HCT116 (cell line): ENCODE results near the gene NKTR. TPM values are rescaled to one million over a fixed set of nuclear protein-coding genes. Genes with fewer than 3 reads are reported as not detected.

Experiments
- ATAC-seq: fragments of 200-7000 bp; cut with Tn5 transposase; 2 replicates; pipeline ENCODE4 v1.9.1; 2020; ENCODE audit warnings: mild to moderate bottlenecking, moderate library complexity
- BruUV-seq: library from RNA; stranded (reverse); fragments of 400-500 nt; replicated peaks from 2 replicates; lab custom pipeline; 2021; lab: Mats Ljungman, UMichigan
- CTCF ChIA-PET: fragments of 300-600 bp; sonication (Branson Sonifier 250); formaldehyde crosslinking; loops from one replicate; lab custom pipeline; 2021; ENCODE audit warnings: antibody characterized with exemption; lab: Charles Lee
- POLR2A ChIA-PET: fragments of 300-600, 350-600 bp; sonication (Branson Sonifier 250); formaldehyde crosslinking; loops from one replicate; lab custom pipeline; 2021; ENCODE audit warnings: antibody characterized with exemption; lab: Charles Lee
- RAD21 ChIA-PET, 2 experiments: fragments of 300-600 bp; sonication (Branson Sonifier 250); formaldehyde crosslinking; loops; one replicate each; lab custom pipeline; 2023; ENCODE audit warnings: low total read pairs in 2 of 2; ENCODE audit not compliant: uncharacterized antibody in 2 of 2, unreplicated experiment in 2 of 2, low non-redundant PET in 1 of 2; lab: Charles Lee
- DNase-seq: peaks from one replicate; pipeline ENCODE4 v3.0.0-alpha.2; 2010; ENCODE audit warnings: low read depth, low spot score
- H2AFZ ChIP-seq: fragments of 200-600 bp; shearing (Covaris generic), sonication (generic); 2 replicates; pipeline ENCODE4 v1.6.1; 2017; ENCODE audit warnings: low read depth, mixed run types, mixed read lengths, antibody characterized with exemption, low read length; ENCODE audit not compliant: poor library complexity, severe bottlenecking
- H3K27ac ChIP-seq: 2 replicates; pipeline ENCODE4 v1.5.1; 2012; ENCODE audit warnings: low read depth, low read length
- H3K27me3 ChIP-seq: fragments of 200-600 bp; sonication (generic); 2 replicates; pipeline ENCODE4 v1.6.1; 2016; ENCODE audit warnings: mixed run types, low read length, mixed read lengths; ENCODE audit not compliant: insufficient read depth
- H3K36me3 ChIP-seq, 2 experiments: fragments of 200-500 bp in 1 of 2; fragments of 200-600 bp in 1 of 2; sonication (Bioruptor generic) in 1 of 2; sonication (generic) in 1 of 2; 2 replicates each; pipeline versions ENCODE4 v1.5.1 to v1.6.1; 2014 to 2016; ENCODE audit warnings: low read length in 2 of 2, inconsistent platforms in 1 of 2, mixed read lengths in 1 of 2, mixed run types in 1 of 2; ENCODE audit not compliant: insufficient read depth in 2 of 2, control insufficient read depth in 1 of 2
- H3K4me1 ChIP-seq, 2 experiments: fragments of 200-600 bp in 1 of 2; sonication (generic) in 1 of 2; 2 replicates each; pipeline versions ENCODE4 v1.5.1 to v1.6.1; 2012 to 2017; ENCODE audit warnings: low read length in 2 of 2, inconsistent platforms in 1 of 2, mild to moderate bottlenecking in 1 of 2, mixed read lengths in 1 of 2, mixed run types in 1 of 2, moderate library complexity in 1 of 2; ENCODE audit not compliant: insufficient read depth in 2 of 2, control insufficient read depth in 1 of 2
- H3K4me2 ChIP-seq: fragments of 200-600 bp; sonication (generic); 2 replicates; pipeline ENCODE4 v1.6.1; 2017; ENCODE audit warnings: mixed run types, low read length, mixed read lengths
- H3K4me3 ChIP-seq, 2 experiments: fragments of 200-600 bp in 1 of 2; sonication (generic) in 1 of 2; replicated peaks in 1 of 2; 2 replicates each; pipeline ENCODE4 v1.5.1; 2011 to 2016; ENCODE audit warnings: low read length in 2 of 2, control low read depth in 1 of 2, low read depth in 1 of 2, mild to moderate bottlenecking in 1 of 2, mixed read lengths in 1 of 2, mixed run types in 1 of 2
- H3K79me2 ChIP-seq: fragments of 200-600 bp; sonication (generic); 2 replicates; pipeline ENCODE4 v1.6.1; 2017; ENCODE audit warnings: mild to moderate bottlenecking, mixed run types, low read length, moderate library complexity, mixed read lengths; ENCODE audit not compliant: insufficient read depth
- H3K9ac ChIP-seq: fragments of 200-600 bp; sonication (generic); 2 replicates; pipeline ENCODE4 v1.6.1; 2016; ENCODE audit warnings: low read length, mixed read lengths
- H3K9me2 ChIP-seq: fragments of 200-600 bp; sonication (generic), shearing (Covaris generic); 2 replicates; pipeline ENCODE4 v1.6.1; 2017; ENCODE audit warnings: mixed run types, mild to moderate bottlenecking, moderate library complexity; ENCODE audit not compliant: insufficient read depth
- H3K9me3 ChIP-seq, 2 experiments: fragments of 200-500 bp in 1 of 2; fragments of 200-600 bp in 1 of 2; sonication (Bioruptor generic) in 1 of 2; sonication (generic) in 1 of 2; 2 replicates each; pipeline ENCODE4 v1.6.1; 2014 to 2017; ENCODE audit warnings: low read length in 2 of 2, mixed read lengths in 2 of 2, inconsistent platforms in 1 of 2, low read depth in 1 of 2, mild to moderate bottlenecking in 1 of 2, mixed run types in 1 of 2, moderate library complexity in 1 of 2; ENCODE audit not compliant: control insufficient read depth in 1 of 2, insufficient read depth in 1 of 2
- H4K20me1 ChIP-seq: fragments of 200-600 bp; sonication (generic), shearing (Covaris generic); 2 replicates; pipeline ENCODE4 v1.6.1; 2017; ENCODE audit warnings: mixed run types, mild to moderate bottlenecking, moderate library complexity; ENCODE audit not compliant: insufficient read depth
- CBX3 ChIP-seq: IDR thresholded peaks from 2 replicates; pipeline ENCODE4 v1.6.1; 2012; ENCODE audit warnings: low read depth
- EZH2phosphoT487 ChIP-seq: fragments of 200-600 bp; IDR thresholded peaks from 2 replicates; pipeline ENCODE4 v1.6.1; 2018; ENCODE audit warnings: antibody characterized with exemption, borderline replicate concordance
- POLR2A ChIP-seq: IDR thresholded peaks from 2 replicates; pipeline ENCODE4 v1.7.0; 2011; ENCODE audit warnings: borderline replicate concordance; ENCODE audit not compliant: insufficient read depth, insufficient read length; ENCODE audit errors: extremely low read depth
- TCF7L2 ChIP-seq: IDR thresholded peaks from 2 replicates; pipeline ENCODE4 v1.7.0; 2011; ENCODE audit warnings: borderline replicate concordance, inconsistent platforms; ENCODE audit not compliant: insufficient read depth, insufficient read length; ENCODE audit errors: extremely low read depth
- YY1 ChIP-seq: IDR thresholded peaks from 2 replicates; pipeline ENCODE4 v1.6.1; 2011; ENCODE audit warnings: low read length, low read depth, moderate library complexity, mild to moderate bottlenecking; ENCODE audit not compliant: insufficient replicate concordance; ENCODE audit errors: extremely low read depth
- intact Hi-C: fragments of 100-400 bp; cut with micrococcal nuclease; formaldehyde crosslinking; loops from 2 replicates; pipeline ENCODE4 v1.10.0; 2022
- total RNA-seq: library from RNA; stranded (reverse); gene quantifications from one replicate; pipeline ENCODE4 v1.2.1, GENCODE V29; 2021; ENCODE audit not compliant: unreplicated experiment
- TF ChIP-seq, protein P1 (sequence below), 3 experiments: fragments of 200-600 bp in 1 of 3; sonication (generic) in 1 of 3; IDR thresholded peaks in 2 of 3; conservative IDR thresholded peaks in 1 of 3; 2 replicates each; pipeline ENCODE4 v1.5.1; 2012 to 2017; ENCODE audit warnings: low read depth in 2 of 3, low read length in 2 of 3, antibody characterized with exemption in 1 of 3, borderline replicate concordance in 1 of 3, control low read depth in 1 of 3, mild to moderate bottlenecking in 1 of 3, mixed read lengths in 1 of 3, mixed run types in 1 of 3, moderate library complexity in 1 of 3; ENCODE audit not compliant: insufficient read depth in 1 of 3
- TF ChIP-seq, protein P2 (sequence below): IDR thresholded peaks from 2 replicates; pipeline ENCODE4 v1.6.1; 2012; ENCODE audit warnings: low read depth
- TF ChIP-seq, protein P3 (sequence below): IDR thresholded peaks from 2 replicates; pipeline ENCODE4 v1.6.1; 2012
- TF ChIP-seq, protein P4 (sequence below): IDR thresholded peaks from 2 replicates; pipeline ENCODE4 v1.6.1; 2012

NKTR gene
- total RNA-seq, 1 experiment from 2014 or later: 59.7 TPM

DNA sequence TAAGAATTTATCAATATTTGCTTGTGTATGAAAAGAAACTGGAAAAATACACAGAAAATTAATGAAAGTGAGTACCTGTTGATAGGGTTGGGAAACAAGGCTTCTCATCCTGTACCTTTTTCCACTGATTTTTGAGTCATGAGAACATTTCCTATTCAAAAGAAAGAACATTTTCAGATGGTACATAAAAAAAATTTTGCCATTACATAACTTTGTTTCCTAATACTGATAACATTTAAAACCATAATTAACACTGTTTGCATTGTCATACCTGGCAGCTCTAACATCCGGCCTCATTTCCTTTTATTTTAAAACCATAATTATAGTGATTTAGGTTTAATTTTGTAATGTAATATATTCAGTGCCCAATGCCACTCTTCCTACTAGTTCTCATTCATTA, 11.7 kb downstream of the NKTR start (continued):
- TF ChIP-seq, protein P1, sequence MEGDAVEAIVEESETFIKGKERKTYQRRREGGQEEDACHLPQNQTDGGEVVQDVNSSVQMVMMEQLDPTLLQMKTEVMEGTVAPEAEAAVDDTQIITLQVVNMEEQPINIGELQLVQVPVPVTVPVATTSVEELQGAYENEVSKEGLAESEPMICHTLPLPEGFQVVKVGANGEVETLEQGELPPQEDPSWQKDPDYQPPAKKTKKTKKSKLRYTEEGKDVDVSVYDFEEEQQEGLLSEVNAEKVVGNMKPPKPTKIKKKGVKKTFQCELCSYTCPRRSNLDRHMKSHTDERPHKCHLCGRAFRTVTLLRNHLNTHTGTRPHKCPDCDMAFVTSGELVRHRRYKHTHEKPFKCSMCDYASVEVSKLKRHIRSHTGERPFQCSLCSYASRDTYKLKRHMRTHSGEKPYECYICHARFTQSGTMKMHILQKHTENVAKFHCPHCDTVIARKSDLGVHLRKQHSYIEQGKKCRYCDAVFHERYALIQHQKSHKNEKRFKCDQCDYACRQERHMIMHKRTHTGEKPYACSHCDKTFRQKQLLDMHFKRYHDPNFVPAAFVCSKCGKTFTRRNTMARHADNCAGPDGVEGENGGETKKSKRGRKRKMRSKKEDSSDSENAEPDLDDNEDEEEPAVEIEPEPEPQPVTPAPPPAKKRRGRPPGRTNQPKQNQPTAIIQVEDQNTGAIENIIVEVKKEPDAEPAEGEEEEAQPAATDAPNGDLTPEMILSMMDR (IDR thresholded peaks at IDR 0.05 in 2 of 3, conservative IDR thresholded peaks at IDR 0.05 in 1 of 3; ENCODE audit: borderline replicate concordance in 1 of 3, insufficient read depth in 1 of 3, low read depth in 2 of 3, low read length in 2 of 3): no peak
- TF ChIP-seq YY1 (no peak), TCF7L2 (no peak), EZH2phosphoT487 (no peak), POLR2A (no peak)

DNA sequence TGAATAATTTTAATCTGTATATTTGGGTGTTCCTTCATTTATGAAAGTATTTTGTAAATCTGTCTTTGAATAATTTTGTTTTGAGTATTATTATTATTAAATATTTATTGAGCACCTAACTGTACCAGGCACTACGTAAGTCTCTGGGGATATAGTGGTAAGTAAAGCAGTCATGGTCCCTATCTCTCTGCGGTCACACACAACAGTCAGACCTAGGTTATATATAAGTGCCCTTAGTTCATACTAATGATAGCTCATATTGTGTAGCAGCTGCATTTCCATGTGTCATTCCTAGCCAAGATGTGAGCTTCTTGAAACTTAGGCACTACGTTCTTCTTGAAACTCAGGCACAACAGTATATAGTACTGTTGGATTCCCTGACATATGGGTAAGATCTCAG, 12.4 kb downstream of the NKTR start:
- Histone ChIP-seq H3K4me2 (no peak overlapping the region), H3K79me2 (peaks cover 97% of the 10 kb centered on the region), H2AFZ (no peak overlapping the region), H3K36me3 (peaks cover 3% of the 10 kb centered on the region in 2 experiments; a peak in 1 of 4 replicates), H3K4me1 (no peaks in the 10 kb centered on the region; a peak in 1 of 4 replicates), H3K9me2 (no peaks in the 10 kb centered on the region), H3K27ac (no peak overlapping the region), H3K9me3 (no peaks in the 10 kb centered on the region), H3K9ac (no peak overlapping the region), H4K20me1 (no peaks in the 10 kb centered on the region; the same call in 1 of the 2 replicates), H3K4me3 (no peak overlapping the region), H3K27me3 (no peaks in the 10 kb centered on the region)
- ChIA-PET CTCF (interaction anchor here (0.9 to 2.1 kb wide), 9 partner anchors 10 to 217 kb away, joined by 3 to 14 read pairs (median 5); partner anchors contain the start of genes NKTR and SS18L2), RAD21 (no interaction called here), POLR2A (interaction anchor here (1.8 kb wide), 1 partner anchor 10 kb away, joined by 5 read pairs; no protein-coding TSS in a partner anchor)
- TF ChIP-seq, protein P2, sequence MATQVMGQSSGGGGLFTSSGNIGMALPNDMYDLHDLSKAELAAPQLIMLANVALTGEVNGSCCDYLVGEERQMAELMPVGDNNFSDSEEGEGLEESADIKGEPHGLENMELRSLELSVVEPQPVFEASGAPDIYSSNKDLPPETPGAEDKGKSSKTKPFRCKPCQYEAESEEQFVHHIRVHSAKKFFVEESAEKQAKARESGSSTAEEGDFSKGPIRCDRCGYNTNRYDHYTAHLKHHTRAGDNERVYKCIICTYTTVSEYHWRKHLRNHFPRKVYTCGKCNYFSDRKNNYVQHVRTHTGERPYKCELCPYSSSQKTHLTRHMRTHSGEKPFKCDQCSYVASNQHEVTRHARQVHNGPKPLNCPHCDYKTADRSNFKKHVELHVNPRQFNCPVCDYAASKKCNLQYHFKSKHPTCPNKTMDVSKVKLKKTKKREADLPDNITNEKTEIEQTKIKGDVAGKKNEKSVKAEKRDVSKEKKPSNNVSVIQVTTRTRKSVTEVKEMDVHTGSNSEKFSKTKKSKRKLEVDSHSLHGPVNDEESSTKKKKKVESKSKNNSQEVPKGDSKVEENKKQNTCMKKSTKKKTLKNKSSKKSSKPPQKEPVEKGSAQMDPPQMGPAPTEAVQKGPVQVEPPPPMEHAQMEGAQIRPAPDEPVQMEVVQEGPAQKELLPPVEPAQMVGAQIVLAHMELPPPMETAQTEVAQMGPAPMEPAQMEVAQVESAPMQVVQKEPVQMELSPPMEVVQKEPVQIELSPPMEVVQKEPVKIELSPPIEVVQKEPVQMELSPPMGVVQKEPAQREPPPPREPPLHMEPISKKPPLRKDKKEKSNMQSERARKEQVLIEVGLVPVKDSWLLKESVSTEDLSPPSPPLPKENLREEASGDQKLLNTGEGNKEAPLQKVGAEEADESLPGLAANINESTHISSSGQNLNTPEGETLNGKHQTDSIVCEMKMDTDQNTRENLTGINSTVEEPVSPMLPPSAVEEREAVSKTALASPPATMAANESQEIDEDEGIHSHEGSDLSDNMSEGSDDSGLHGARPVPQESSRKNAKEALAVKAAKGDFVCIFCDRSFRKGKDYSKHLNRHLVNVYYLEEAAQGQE: no peak
- TF ChIP-seq, protein P3, sequence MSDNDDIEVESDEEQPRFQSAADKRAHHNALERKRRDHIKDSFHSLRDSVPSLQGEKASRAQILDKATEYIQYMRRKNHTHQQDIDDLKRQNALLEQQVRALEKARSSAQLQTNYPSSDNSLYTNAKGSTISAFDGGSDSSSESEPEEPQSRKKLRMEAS: no peak
- TF ChIP-seq, protein P4, sequence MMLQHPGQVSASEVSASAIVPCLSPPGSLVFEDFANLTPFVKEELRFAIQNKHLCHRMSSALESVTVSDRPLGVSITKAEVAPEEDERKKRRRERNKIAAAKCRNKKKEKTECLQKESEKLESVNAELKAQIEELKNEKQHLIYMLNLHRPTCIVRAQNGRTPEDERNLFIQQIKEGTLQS: no peak
- TF ChIP-seq CBX3: no peak
- ATAC-seq: peak; percentile 38
- no TSS peak for BruUV-seq
- intact Hi-C loops: no loop called here
- no peak for DNase-seq
